GM21528 (cell line): ENCODE measurements around the gene NDN.

Experiments
- ATAC-seq: cut with Tn5 transposase; IDR thresholded peaks from one replicate; pipeline ENCODE4 v1.9.1; 2021; ENCODE audit warnings: mild to moderate bottlenecking, moderate library complexity; ENCODE audit not compliant: unreplicated experiment, low FRiP score

NDN gene

GRCh38 chr15:23642413-23643044, 44.6 kb downstream of the NDN start:
- ATAC-seq = no peak
